Prostate gland (tissue), 2 donors: ENCODE data around the gene NTN5.

Experiments
- POLR2A ChIP-seq: fragments of 450-650 bp; IDR thresholded peaks from one replicate; pipeline ENCODE4 v1.6.1; 2016; ENCODE audit warnings: antibody characterized with exemption, mild to moderate bottlenecking
- POLR2AphosphoS5 ChIP-seq: sonication (generic); formaldehyde crosslinking; IDR thresholded peaks from one replicate; pipeline ENCODE4 v1.6.1; 2017; ENCODE audit warnings: antibody characterized with exemption
- TF ChIP-seq, protein P1 (sequence below), 4 experiments: fragments of 200-600 bp in 2 of 4; fragments of 450-650 bp in 2 of 4; sonication (generic) in 2 of 4; IDR thresholded peaks; 1 replicate in 3 of 4; 2 replicates in 1 of 4; pipeline ENCODE4 v1.5.1; 2016 to 2019; ENCODE audit warnings: antibody characterized with exemption in 4 of 4, mild to moderate bottlenecking in 2 of 4, moderate library complexity in 2 of 4

DNA sequence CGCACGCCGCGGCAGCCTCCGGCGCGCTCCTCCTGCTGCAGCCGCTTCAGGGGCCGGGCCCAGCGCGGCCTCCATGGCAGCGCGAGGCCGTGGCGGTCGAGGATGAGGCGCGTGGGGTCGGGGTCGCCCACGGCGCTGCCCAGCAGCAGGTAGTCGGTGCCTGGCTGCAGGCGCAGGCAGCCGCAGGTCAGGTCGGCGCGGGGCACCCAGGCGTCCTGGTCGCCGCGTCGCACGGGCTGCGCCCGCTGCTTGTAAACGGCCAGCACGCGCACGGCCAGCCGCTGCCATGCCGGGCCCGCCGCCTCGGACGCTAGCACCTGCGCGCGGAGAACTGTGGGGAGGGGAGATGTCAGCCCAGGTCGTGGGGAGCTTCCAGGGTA lies 11.1 kb downstream of the NTN5 start:
- TF ChIP-seq, protein P1, sequence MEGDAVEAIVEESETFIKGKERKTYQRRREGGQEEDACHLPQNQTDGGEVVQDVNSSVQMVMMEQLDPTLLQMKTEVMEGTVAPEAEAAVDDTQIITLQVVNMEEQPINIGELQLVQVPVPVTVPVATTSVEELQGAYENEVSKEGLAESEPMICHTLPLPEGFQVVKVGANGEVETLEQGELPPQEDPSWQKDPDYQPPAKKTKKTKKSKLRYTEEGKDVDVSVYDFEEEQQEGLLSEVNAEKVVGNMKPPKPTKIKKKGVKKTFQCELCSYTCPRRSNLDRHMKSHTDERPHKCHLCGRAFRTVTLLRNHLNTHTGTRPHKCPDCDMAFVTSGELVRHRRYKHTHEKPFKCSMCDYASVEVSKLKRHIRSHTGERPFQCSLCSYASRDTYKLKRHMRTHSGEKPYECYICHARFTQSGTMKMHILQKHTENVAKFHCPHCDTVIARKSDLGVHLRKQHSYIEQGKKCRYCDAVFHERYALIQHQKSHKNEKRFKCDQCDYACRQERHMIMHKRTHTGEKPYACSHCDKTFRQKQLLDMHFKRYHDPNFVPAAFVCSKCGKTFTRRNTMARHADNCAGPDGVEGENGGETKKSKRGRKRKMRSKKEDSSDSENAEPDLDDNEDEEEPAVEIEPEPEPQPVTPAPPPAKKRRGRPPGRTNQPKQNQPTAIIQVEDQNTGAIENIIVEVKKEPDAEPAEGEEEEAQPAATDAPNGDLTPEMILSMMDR (IDR thresholded peaks at IDR 0.05): no peak
- TF ChIP-seq POLR2AphosphoS5 (no peak), POLR2A (no peak)
